ENCODE measurements around the gene AKAP8.

GRCh38 chr19:15316498-15316897 lies 63.1 kb downstream of the AKAP8 start:
- TF ChIP-seq CTCF (conservative IDR thresholded peaks at IDR 0.05; ENCODE audit: low read depth, low read length) (no peak), POLR2A (IDR thresholded peaks at IDR 0.05; ENCODE audit: low read depth, low read length) (no peak), CEBPB (IDR thresholded peaks at IDR 0.05; ENCODE audit: low read depth, low read length) (no peak), MAZ (IDR thresholded peaks at IDR 0.05; ENCODE audit: borderline replicate concordance, low read depth, low read length) (no peak), MXI1 (IDR thresholded peaks at IDR 0.05; ENCODE audit: borderline replicate concordance, low read depth, low read length) (0 out of 2 replicates have a peak, but pooled peaks have one; percentile 2), USF2 (IDR thresholded peaks at IDR 0.05; ENCODE audit: low read depth, low read length) (no peak), RCOR1 (IDR thresholded peaks at IDR 0.05; ENCODE audit: insufficient replicate concordance, low read length) (no peak), SMC3 (IDR thresholded peaks at IDR 0.05; ENCODE audit: low read depth, low read length) (no peak), BHLHE40 (IDR thresholded peaks at IDR 0.05; ENCODE audit: low read depth, low read length) (no peak), MAFK (IDR thresholded peaks at IDR 0.05; ENCODE audit: low read depth, low read length) (peak; percentile 80), CHD1 (IDR thresholded peaks at IDR 0.05; ENCODE audit: low read depth, low read length) (no peak), ELK1 (IDR thresholded peaks at IDR 0.05; ENCODE audit: borderline replicate concordance, low read depth, low read length) (no peak)

Data from IMR-90 (cell line).